Stimulated activated CD4-positive, alpha-beta T cell treated with anti-CD3 and anti-CD28 coated beads, Interleukin-12 subunit alpha, Interleukin-12 subunit beta, amount 100 ng/mL, for 48 hours (primary cell): ENCODE measurements around the gene SIRT7.
A peak's percentile ranks its signal among the peaks of the same experiment; 100 is the strongest.

Experiments
- DNase-seq, 3 donors: peaks; one replicate each; pipeline ENCODE4 v3.0.0-alpha.2; 2020; ENCODE audit warnings: low read depth in 2 of 3, low spot score in 1 of 3

SIRT7 gene, protein sequence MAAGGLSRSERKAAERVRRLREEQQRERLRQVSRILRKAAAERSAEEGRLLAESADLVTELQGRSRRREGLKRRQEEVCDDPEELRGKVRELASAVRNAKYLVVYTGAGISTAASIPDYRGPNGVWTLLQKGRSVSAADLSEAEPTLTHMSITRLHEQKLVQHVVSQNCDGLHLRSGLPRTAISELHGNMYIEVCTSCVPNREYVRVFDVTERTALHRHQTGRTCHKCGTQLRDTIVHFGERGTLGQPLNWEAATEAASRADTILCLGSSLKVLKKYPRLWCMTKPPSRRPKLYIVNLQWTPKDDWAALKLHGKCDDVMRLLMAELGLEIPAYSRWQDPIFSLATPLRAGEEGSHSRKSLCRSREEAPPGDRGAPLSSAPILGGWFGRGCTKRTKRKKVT

DNA sequence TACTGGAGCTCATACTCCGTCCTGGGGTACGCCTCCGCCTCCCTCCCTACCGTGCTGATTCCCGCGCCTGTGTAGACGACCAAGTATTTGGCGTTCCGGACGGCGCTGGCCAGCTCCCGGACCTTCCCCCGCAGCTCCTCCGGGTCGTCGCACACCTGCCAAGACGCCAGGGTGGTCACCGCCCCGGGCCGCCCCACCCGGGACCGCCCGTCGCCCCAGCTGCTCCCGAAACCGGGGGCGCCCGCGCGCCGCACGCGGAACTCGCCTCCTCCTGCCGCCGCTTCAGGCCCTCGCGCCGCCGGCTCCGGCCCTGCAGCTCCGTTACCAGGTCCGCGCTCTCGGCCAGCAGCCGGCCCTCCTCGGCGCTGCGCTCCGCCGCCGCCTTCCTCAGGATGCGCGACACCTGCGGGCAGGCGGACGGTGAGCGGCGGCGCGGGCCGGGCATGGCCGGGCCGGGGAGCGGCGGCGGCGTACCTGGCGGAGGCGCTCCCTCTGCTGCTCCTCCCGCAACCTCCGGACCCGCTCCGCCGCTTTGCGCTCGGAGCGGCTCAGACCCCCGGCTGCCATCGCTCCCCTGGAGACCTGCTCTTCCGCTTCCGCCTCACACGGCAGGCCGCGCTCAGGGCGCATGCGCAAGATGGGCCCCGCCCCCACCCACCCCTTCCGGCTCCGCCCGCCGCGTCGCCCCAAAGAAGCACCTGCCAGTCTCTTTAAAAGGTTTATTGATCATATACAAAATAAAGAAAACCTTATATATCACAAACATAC, at the start of gene SIRT7:
Gene SIRT7 (minus strand): TSS at position 612 of the 768 bp plus-strand sequence. CDS start 45 bp downstream, at position 567.
- DNase-seq = peak; percentile 62 to 71 (median 69)

DNA sequence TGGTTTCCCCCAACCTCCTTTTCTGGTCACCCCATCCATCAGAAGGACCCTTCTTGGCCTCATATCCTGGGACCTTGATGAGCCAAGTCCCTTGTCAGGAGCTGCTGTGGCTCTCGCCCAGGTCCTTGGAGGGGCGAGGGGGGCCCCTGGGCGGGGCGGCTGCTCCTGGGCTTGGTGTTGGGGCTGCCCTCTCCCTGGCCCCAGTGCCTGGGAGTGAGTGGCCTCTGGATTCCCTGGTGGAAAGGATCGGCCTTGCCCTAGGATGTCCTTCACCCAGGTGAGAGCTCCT, 49.2 kb upstream of the SIRT7 start:
- DNase-seq = no peak

DNA sequence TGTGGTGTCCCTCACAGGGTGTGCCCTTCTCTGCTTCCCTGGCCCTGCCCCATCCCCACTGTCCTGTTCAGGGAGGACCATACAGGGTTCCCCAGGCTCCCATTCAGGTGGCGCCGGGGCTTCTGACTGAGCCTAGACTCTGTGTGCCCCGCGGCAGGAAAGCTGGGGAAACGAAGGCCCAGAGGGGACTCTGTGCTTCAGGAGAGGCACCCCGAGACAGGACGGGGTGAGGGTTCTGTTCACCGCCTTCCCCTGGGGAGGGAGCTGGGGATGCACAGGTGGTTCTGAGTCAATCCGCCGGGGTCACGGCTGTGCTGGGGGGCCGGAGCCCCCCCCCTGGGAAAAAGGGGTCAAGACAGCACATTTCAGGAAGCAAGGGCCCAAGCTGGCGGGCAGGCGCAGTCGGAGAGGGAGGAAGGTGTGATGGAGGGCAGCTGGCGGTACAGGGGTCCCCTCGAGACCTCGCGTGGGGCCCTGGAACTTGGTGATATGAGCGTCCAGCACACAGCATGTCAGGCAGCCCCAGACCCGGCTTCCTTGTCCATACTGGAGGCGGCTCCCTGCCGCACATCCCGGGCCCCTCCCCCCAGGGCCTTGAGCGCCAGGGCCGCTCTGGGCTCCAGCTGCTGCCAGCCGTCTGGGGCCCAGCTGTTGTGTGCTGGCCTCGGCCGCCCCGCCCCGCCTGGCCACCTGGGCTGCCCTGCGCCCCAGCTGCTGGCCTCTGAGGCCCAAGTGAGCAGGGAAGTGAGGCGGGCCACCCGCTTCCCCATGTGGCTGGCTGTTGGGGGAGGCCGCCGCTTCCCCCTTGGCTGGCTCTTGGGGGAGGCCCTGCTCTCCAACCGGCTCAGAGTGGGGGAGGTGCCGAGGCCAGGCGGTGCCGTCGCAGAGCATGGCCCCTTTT, 48.6 kb upstream of the SIRT7 start:
- no peak for DNase-seq

DNA sequence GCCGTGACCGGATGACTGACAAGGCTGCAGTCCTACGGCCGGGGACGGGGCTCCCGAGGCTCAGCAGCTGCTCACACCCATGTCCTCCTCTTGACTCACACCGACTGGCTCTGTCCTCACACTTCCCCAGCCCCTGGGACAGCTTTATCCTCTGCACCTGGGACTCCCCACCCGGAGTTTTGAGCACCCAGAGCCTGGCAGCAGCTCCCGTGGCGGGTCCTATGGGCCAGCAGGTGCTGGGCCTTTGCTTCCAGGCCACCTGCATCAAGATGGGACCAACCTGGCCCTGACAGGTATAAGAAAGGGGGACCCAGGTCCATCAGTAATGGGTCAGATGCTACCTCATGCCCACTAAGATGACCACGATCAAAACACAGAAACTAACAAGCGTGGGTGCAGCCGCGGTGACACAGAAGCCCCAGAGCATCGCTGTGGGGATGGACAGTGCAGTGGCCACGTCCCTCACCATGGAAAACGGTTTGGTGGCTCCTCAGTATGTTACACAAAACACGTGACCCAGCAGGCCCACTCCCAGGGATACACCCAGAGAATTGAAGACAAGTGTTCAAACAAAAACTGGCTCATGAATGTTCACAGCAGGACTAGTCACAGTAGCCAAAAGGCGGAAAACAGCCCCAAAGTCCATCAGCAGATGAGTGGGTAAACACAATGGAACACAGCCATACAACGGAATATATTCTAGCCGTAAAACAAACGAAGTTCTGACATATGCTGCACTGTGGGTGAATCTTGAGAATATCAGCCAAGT, 46.3 kb upstream of the SIRT7 start:
- DNase-seq = no peak

DNA sequence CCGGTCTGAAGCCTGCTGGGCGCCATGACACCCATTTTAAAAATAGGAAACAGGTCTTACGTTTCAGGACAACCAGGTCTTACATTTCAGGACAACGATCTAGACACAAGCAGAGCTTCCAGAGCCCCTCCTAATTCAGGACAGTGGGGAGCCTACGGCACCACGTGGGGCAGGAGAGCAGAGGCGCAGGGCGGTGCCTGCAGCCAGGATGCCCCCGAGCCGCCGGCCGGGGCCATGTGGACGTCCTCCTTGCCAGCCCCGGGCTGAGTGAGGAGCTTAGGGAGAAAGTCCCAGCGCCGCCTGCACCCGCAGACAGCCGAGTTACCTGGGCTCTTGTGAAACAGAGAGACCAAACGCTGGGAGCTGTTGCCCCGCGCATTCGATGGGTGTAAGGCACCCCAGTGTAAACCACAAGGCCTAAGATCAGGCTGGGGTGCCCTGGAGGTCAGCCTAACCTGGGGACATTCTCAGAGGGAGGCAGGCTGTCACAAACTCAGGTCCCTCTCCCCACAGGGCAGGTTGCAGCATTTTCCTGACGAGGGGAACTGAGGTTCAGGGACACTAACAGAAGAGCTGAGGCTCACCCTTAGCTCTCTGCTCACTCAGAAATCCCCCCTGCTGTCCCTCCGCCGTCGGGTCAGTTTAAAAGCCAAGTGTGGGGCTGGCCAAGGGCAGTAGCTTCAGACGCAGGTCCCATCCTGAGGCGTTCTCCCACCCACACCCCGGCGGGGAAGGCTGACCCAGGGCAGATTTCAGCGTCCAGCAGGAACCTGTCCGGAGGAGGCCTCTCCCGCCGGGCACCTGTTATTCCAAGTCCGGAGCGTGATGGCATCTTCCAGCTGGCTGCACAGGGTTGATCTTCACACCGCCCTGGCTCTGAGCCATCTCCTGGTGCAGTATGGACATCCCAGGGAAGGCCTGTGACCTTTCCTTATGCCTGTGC, 44.8 kb upstream of the SIRT7 start:
- DNase-seq = no peak

DNA sequence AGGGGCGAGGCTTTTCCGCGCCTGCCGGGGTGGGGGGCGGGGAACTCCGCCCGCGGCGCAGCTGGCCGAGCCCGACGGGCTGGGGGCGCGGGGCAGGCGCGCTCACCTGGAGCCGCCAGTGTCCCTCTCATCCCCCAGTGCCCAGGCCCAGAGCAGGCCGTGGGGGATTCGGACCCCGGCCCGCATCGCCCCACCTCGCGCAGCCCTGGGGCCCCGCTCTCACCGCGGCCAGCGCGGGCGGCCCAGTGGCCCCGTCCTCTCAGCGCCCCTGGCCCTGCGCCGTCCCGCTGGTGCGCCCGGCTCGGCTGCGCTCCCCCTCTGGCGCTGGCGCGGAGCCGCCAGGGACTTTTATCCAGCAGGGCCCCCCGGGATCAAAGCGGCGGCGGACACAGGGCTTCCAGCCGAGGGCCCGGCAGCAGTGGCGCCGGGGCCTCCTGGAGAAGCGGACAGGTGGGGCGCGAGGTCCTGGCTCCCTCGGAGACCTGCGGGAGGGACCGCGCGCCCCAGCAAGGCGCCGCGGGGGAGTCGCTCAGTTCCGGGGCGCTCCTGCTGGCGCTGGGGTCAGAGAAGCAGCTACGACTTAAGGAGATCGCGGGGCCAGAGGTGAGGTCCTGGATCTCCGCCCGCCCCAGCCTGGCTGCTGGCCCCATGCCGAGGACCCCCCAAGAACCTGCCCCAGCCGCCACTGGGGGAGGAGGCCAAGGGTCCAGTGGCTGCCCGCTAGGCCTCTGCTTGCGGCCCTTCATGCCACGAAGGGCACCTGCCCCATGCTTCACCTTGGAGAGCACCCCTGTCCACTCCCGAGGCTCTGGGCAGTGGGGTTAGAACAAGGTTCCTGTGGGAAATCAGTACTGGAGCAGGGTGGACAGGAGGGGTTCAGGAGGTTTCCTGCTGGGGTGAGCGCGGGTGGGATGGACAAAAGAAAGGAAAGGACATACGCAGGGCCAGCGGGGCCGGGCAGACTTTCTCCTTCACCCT, 43.8 kb upstream of the SIRT7 start:
- no peak for DNase-seq

DNA sequence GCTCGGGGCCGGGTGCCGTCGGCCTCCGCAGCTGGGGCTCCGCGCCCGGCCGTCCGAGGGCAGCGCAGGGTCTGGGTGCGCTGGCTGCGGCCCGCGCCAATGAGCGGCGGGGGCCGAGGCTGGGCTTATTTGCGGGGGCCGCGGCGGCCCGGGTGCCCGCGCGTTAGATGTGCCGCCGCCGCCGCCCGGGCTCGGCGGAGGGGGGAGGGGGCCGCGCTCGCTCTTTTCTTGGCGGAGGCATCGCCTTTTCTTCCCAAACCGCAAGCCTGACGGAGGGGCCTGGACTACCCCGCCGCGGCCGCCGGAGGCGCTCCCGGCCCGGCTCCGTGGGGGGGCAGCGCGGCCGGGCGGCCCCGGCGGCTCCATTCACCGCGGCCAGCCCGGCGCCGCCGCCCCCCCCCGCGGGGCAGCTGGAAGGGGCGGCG, 43.1 kb upstream of the SIRT7 start, which contains the start of gene NOTUM:
Gene NOTUM (minus strand): TSS at position 101 of the 425 bp plus-strand sequence. CDS start 278 bp downstream, outside the sequence.
- DNase-seq = no peak

DNA sequence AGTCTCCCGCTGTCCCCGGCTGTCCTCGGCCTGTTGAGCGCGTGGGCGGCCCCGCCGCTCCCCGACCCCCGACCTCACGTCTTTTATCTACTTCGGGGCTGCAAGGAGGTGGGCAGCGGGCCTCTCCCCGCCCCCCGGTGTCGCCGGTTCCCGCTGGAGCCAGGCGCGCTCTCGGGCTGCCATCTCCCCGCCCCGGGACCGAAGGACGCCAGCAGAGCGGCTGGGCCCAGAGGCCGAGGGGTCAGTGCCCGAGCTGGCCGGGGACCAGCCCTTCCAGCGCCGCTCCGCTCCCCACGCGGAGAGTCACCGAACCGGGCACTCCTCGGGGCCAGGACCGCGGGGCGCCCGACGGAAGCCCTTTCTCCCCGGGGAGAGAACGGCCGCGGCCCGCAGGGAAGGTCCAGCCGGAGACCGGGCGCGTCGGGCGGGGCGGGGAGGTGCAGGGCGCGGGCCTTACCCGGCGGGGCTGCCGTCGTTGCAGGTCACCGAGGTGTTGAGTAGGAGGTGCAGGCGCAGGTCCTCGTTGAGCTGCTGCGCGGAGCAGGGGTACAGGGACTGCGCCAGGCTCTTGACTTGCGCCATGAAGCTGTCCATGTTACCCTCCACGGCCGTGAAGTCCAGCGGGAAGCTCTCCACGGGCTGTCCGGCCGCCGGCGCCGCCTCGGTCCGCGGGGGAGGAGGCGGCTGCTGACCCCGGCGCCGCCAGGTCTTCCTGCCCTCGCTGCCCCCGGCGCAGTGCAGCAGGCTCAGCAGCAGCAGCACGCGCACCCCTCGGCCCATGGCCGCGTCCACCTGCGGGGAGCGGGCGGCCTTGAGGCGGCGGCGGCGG, 42.4 kb upstream of the SIRT7 start:
- DNase-seq = no peak

DNA sequence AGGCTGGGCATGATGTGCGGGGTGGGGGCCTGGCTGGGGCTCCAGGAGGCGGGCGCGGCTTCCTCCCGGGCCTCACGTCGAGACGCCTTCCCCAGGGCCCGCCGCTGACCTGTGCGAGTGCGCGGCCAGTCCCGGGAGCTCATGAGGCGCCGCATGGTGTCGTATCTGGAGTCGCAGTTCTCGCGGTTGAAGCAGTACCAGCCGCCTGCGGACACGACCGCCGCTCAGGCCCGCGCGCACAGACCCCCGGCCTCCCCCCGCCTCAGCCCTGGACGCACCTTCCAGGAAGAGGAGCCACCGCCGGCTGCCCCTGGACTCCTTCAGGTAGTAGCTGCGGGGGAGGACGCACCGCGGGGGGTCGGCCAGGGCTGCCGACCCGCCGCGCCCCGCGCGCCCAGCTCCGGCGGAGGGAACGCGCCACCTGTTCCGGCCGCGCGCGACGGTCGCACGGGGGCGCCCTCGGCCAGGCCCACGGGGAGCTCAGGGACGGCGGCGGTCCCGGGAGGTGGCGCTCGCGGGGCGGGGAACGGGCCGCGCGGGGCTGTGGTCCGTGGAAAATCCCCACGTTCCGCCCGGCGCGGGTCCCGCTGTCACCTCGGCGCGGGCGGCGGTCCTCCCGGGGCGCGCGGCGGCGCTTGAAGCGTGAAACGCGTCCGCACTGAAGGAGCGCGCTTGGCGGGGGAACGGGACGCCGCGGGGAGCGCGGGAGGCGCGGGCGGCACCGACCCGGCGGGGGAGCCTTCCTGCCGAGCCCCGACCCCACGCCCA, 41.6 kb upstream of the SIRT7 start:
- DNase-seq = peak; percentile 43 to 70 (median 62)

DNA sequence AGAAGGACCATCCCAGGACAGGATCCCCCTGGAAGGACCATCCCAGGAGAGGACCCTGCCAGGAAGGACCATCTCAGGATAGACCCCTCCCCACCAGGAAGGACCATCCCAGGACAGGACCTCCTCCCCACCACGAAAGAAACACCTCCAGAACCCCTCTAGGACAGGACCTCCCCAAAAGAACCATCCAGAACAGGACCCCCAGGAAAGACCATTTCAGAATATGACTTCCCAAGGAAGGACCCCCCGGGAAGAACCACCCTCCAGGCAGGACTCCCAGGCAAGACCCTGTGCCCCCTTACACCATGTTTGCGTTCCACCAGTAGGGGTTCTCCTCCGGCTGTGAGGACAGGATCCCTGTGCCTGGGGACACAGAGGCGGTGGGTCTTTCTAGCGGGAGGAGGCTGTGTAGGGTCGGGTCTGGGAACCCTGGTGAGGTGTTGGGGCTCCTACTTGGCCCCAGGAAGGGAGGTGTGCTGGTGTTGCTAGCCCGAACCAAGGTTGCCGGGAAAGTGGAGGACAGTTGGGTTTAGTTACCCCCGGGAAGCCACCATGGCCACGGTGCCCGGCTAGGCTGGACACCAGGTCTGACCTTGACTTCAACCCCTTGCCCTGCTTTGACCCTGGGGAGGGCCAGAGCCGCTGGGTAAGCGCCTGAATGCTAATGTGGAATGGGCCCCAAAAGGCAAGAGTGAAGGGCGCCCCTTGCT, 40.8 kb upstream of the SIRT7 start:
- no peak for DNase-seq

DNA sequence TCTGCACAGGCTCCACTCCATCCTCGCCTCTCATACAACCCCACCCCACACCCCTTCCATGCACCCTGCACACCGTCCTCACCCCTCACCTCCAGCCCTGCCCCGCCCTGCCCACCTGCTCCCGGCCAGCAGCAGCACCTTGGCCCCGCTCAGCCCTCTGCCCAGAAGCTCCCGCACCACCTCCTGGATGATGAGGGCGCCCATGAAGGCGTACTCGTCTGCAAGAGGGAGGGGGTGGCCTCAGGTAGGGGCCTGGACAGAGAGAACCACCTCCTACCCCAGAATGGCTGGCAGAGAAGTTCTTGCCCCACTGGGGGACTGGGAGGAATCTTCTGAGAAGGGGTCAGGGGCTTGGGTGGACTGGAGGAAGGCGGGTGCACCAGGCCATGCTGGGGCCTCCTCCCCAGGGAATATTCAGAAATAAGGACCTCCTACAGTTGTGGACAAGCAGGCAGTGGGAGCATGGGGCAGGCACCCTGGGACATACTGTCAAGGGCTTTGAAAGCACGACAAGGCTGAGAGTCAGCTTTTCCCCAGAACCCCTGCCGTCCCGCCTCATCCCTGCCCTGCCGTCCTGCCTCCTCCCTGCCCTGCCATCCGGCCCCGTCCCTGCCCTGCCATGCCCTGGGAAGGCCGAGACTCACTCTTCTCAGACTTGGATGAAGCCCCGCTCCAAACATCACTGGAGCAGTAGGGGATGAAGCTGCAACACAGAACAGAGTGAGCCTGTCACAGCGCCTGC, 39.9 kb upstream of the SIRT7 start:
- no peak for DNase-seq

DNA sequence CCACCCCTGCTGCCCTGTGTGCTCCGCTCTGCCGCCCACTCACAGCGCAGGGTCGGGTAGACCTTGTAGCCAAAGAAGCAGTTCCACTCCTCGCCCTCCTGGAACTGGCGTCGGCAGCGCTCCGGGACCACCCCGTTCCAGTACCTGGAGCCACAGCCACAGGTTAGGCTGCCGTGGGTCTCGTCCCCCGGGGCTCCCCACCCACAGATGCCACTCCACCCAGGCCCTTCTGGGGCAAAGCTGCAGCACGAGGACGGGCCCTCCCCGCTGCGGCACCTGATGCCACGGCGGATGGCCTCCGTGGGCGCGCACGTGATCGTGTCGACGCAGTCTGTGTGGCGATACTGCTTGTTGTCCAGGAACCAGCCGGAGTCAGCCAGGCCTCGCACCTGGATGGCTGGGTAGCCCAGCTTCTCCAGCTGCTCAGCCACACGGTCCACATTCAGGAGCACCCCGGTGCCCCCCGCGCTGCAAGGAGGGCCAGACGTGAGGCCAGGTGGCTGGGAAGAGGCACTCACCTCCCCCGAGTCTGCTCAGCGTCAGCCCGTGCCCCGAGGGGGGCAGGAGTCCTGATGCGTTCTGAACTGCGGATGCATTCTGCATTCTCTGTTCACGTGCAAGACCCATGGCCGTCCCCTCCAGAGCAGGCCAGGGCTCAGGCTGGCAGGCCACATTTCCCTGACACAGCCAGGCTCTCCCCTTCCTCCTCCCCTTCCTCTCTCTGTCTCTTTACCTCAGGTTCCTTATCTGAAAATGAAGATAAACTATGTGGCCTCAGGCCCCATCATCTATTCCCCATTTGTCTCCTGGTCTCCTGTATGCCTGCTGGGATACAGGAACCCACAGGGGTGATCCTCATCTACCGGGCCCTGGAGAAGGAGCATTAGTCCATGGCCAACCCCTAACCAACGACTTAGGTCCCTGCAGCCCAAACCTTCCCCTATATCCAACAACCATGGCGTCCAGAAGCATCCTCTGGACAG, 38.9 kb upstream of the SIRT7 start:
- no peak for DNase-seq

DNA sequence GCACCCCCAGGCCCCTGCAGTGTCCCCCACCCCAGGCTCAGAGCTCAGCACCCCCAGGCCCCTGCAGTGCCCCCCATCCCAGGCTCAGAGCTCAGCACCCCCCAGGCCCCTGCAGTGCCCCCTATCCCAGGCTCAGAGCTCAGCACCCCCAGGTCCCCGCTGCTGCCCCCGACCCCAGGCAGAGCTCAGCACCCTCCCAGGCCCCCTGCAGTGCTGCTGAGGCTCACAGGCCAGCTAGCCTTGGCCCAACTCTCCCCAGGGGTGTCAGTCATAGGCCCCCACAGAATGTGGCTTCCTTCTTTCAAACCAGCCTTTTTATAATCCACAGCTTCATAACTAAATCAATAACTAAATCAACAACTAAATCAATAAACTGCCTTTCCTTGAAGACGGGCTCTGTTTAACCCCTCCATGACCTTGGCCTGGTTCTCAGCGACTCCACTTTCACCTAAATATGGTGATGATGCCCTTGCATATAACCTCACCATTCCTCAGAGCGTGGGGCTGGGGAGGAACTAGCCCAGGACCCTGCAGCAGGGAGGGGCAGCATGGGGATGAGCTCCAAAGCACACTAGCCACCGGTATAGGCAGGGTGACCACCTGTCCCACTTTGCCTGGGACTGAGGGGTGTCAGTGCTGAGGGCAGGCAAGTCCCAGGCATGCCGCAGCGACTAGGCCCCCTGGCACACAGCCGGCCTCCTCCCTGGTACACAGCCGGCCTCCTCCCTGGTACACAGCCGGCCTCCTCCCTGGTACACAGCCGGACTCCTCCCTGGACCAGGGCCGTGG, 38.0 kb upstream of the SIRT7 start:
- DNase-seq = no peak
